Measurements from ENCODE around the gene BTBD17. TPM values are rescaled to one million over a fixed set of nuclear protein-coding genes. Genes with fewer than 3 reads are reported as not detected.

Gene BTBD17
- total and polyA plus RNA-seq, 7 donors: 0.03 TPM; not detected in 6

- Histone ChIP-seq H3K36me3 (no peaks in the 10 kb centered on the region), H3K27me3 (no peaks in the 10 kb centered on the region), H3K9me3 (no peaks in the 10 kb centered on the region), H3K4me1 (no peaks in the 10 kb centered on the region), H3K4me3 (no peak overlapping the region), H3K27ac (no peak overlapping the region)
- 80 to 86% methylated on average over 12 of the region's 12 CpGs for WGBS, 2 donors
- no peak for DNase-seq
- intact Hi-C loops (cut with DNase I): loop anchor here (10.0 kb wide), 1 partner anchor 216 kb away; no protein-coding TSS in a partner anchor
- no peak for TF ChIP-seq POLR2A (IDR thresholded peaks at IDR 0.05)
- TF ChIP-seq CTCF (IDR thresholded peaks at IDR 0.05): no peak
- TF ChIP-seq EP300 (IDR thresholded peaks at IDR 0.05): no peak
- no peak for TF ChIP-seq POLR2AphosphoS5 (IDR thresholded peaks at IDR 0.05)
These were observed 27.6 kb upstream of the BTBD17 start for GRCh38 chr17:74389084-74389753.

GRCh38 chr17:74387365-74388218 is 25.9 kb upstream of the BTBD17 start:
- no peak overlapping the region for H3K27ac ChIP-seq
- WGBS, 2 donors: 53 to 78% methylated on average over 17 of the region's 17 CpGs

GRCh38 chr17:74386386-74386785 is 24.7 kb upstream of the BTBD17 start:
- TF ChIP-seq CTCF (IDR thresholded peaks at IDR 0.05) (no peak), POLR2AphosphoS5 (IDR thresholded peaks at IDR 0.05) (no peak), POLR2A (IDR thresholded peaks at IDR 0.05) (no peak), EP300 (IDR thresholded peaks at IDR 0.05) (no peak)
- whole genome bisulfite sequencing, 2 donors: 70 to 74% methylated on average over 8 of the region's 8 CpGs
- Histone ChIP-seq H3K4me1 (no peaks in the 10 kb centered on the region), H3K27me3 (no peaks in the 10 kb centered on the region), H3K36me3 (no peaks in the 10 kb centered on the region), H3K9me3 (no peaks in the 10 kb centered on the region), H3K27ac (no peak overlapping the region), H3K4me3 (no peak overlapping the region)
- no peak for DNase-seq
- intact Hi-C loops (cut with DNase I): loop anchor here (10.0 kb wide), 1 partner anchor 218 kb away; no protein-coding TSS in a partner anchor

More at GRCh38 chr17:74387365-74388218, 25.9 kb upstream of the BTBD17 start:
- H3K4me3 ChIP-seq: no peak overlapping the region
- intact Hi-C loops (cut with DNase I): loop anchor here (10.0 kb wide), 1 partner anchor 217 kb away; no protein-coding TSS in a partner anchor
- H3K4me1 ChIP-seq: no peaks in the 10 kb centered on the region
- DNase-seq: no peak
- no peaks in the 10 kb centered on the region for H3K36me3 ChIP-seq
- no peaks in the 10 kb centered on the region for H3K27me3 ChIP-seq
- TF ChIP-seq POLR2A (IDR thresholded peaks at IDR 0.05) (no peak), EP300 (IDR thresholded peaks at IDR 0.05) (no peak), POLR2AphosphoS5 (IDR thresholded peaks at IDR 0.05) (no peak), CTCF (IDR thresholded peaks at IDR 0.05) (no peak)
- H3K9me3 ChIP-seq: no peaks in the 10 kb centered on the region

- 84 to 88% methylated on average over 3 of the region's 3 CpGs for whole genome bisulfite sequencing, 2 donors
- Histone ChIP-seq H3K9me3 (no peaks in the 10 kb centered on the region), H3K36me3 (no peaks in the 10 kb centered on the region), H3K4me3 (no peak overlapping the region), H3K4me1 (peaks cover 0 to 3% (median 2%) of the 10 kb centered on the region in 4 donors), H3K27me3 (no peaks in the 10 kb centered on the region), H3K27ac (no peak overlapping the region)
- TF ChIP-seq EP300 (IDR thresholded peaks at IDR 0.05): no peak
- no peak for TF ChIP-seq POLR2A (IDR thresholded peaks at IDR 0.05)
- TF ChIP-seq POLR2AphosphoS5 (IDR thresholded peaks at IDR 0.05): no peak
- TF ChIP-seq CTCF (IDR thresholded peaks at IDR 0.05): no peak
- intact Hi-C loops (cut with DNase I): loop anchor here (10.0 kb wide), 1 partner anchor 220 kb away; no protein-coding TSS in a partner anchor
- no peak for DNase-seq
These were observed 23.5 kb upstream of the BTBD17 start for GRCh38 chr17:74385201-74385600.
